Panc1 (cell line): ENCODE measurements around the gene TRMT61A. TPM values are rescaled to one million over a fixed set of nuclear protein-coding genes. Genes with fewer than 3 reads are reported as not detected.

Experiments
- ATAC-seq: fragments of 200-7000 bp; cut with Tn5 transposase; 2 replicates; pipeline ENCODE4 v1.9.1; 2020; ENCODE audit warnings: mild to moderate bottlenecking, moderate library complexity
- BruUV-seq: library from RNA; stranded (reverse); fragments of 400-500 nt; replicated peaks from 2 replicates; lab custom pipeline; 2021; lab: Mats Ljungman, UMichigan
- CTCF ChIA-PET: fragments of 300-600 bp; sonication (Branson Sonifier 250); formaldehyde crosslinking; loops from one replicate; lab custom pipeline; 2022; ENCODE audit warnings: antibody characterized with exemption; lab: Charles Lee
- POLR2A ChIA-PET: fragments of 300-600 bp; sonication (Branson Sonifier 250); formaldehyde crosslinking; loops from one replicate; lab custom pipeline; 2022; ENCODE audit warnings: antibody characterized with exemption; lab: Charles Lee
- DNase-seq: peaks from one replicate; pipeline ENCODE4 v3.0.0-alpha.2; 2010; ENCODE audit warnings: low read depth, low spot score
- H3K27ac ChIP-seq: 2 replicates; pipeline ENCODE4 v1.5.1; 2011; ENCODE audit warnings: mild to moderate bottlenecking, low read length, inconsistent platforms
- H3K27me3 ChIP-seq: fragments of 200-500 bp; sonication (Bioruptor generic); 2 replicates; pipeline ENCODE4 v1.6.0; 2014; ENCODE audit warnings: low read length, inconsistent platforms; ENCODE audit not compliant: control insufficient read depth, insufficient read depth
- H3K36me3 ChIP-seq: fragments of 200-500 bp; sonication (Bioruptor generic); 2 replicates; pipeline ENCODE4 v1.5.1; 2014; ENCODE audit warnings: inconsistent platforms, mild to moderate bottlenecking, low read length, moderate library complexity; ENCODE audit not compliant: control insufficient read depth, insufficient read depth
- H3K4me1 ChIP-seq: 2 replicates; pipeline ENCODE4 v1.5.1; 2011; ENCODE audit warnings: inconsistent platforms, mild to moderate bottlenecking, low read length, moderate library complexity; ENCODE audit not compliant: control insufficient read depth, insufficient read depth
- H3K4me3 ChIP-seq, 2 experiments: 2 replicates each; pipeline ENCODE4 v1.5.1; 2011 to 2012; ENCODE audit warnings: low read depth in 2 of 2, low read length in 2 of 2, mild to moderate bottlenecking in 2 of 2, inconsistent platforms in 1 of 2, moderate library complexity in 1 of 2
- H3K9me3 ChIP-seq: fragments of 200-500 bp; sonication (Bioruptor generic); 2 replicates; pipeline ENCODE4 v1.5.1; 2014; ENCODE audit warnings: low read depth, mild to moderate bottlenecking, inconsistent platforms, low read length, moderate library complexity; ENCODE audit not compliant: control insufficient read depth, insufficient read depth
- CTCF ChIP-seq: fragments of 450-650 bp; IDR thresholded peaks from 2 replicates; pipeline ENCODE4 v1.5.1; 2017; ENCODE audit warnings: mild to moderate bottlenecking
- POLR2AphosphoS5 ChIP-seq: IDR thresholded peaks from 2 replicates; pipeline ENCODE4 v1.6.1; 2012; ENCODE audit warnings: mild to moderate bottlenecking, low read depth, low read length, moderate library complexity
- SIN3A ChIP-seq: IDR thresholded peaks from 2 replicates; pipeline ENCODE4 v1.6.1; 2012; ENCODE audit warnings: low read depth, mild to moderate bottlenecking, low read length, moderate library complexity, borderline replicate concordance; ENCODE audit not compliant: insufficient read depth
- TCF7L2 ChIP-seq: IDR thresholded peaks from 2 replicates; pipeline ENCODE4 v1.6.1; 2011; ENCODE audit warnings: mild to moderate bottlenecking, low read depth, low read length, inconsistent platforms
- in situ Hi-C: cut with HindIII; loops from 2 replicates; pipeline ENCODE4 v1.10.0; 2016; ENCODE audit warnings: low sequenced_read_pairs, low pct_unique_long_range_greater_than_20kb
- intact Hi-C: fragments of 100-400 bp; cut with micrococcal nuclease; formaldehyde crosslinking; loops from one replicate; pipeline ENCODE4 v1.10.0; 2022; ENCODE audit not compliant: unreplicated experiment
- total RNA-seq: library from RNA; stranded (reverse); gene quantifications from one replicate; pipeline ENCODE4 v1.2.1, GENCODE V29; 2021; ENCODE audit not compliant: unreplicated experiment
- TF ChIP-seq, protein P1 (sequence below), 2 experiments: IDR thresholded peaks; 2 replicates each; pipeline ENCODE4 v1.6.1; 2011 to 2012; ENCODE audit warnings: low read depth in 2 of 2, control low read depth in 1 of 2, low read length in 1 of 2, mild to moderate bottlenecking in 1 of 2, moderate library complexity in 1 of 2; ENCODE audit not compliant: insufficient read depth in 1 of 2

TRMT61A gene
- total RNA-seq, 1 experiment from 2014 or later, result 22.9 TPM

DNA sequence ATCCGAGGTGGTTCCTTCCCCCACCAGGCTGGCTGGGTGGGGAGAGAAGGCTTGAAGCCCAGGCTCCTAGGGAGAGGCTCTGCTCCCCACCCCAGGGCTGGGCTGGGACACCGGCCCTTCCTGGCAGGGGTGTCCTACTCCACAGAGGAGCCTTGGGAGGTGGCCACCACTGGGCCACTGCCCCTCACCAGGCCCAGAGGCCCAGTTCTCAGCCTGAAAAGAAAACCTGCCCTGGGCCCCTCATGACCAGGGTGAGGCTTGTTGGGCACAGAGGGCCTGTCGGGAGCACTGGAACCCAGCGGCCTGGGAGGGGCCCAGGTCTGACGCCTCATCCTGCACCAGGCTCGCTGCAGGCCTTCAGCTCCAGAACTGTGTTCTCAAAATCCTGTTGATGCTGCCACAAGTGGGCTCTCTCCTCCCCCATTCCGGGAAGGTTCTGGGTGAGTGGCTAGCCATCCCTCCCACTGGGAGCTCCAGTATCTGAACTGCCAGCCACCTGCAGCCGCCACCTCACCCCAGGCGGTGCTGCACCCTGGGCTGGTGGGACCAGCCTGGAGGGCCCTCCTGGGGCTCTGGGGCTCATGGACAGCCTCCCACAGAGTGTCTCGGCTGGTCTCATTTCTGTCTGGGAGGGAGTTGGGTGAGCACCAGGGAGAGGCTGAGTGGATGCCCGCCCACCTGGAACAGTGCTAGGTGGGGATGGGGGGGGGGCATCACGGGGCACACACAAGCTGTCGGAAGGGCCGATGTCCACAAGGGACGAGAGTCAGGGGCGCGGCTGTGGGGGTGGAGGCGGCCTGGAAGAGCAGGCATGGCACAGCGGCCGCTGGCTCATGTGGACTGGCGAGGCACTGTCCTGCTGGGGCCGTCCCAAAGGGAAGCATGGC is 21.7 kb downstream of the TRMT61A start:
- H3K4me3 ChIP-seq, result no peak overlapping the region
- ATAC-seq, result no peak
- TF ChIP-seq, protein P1, sequence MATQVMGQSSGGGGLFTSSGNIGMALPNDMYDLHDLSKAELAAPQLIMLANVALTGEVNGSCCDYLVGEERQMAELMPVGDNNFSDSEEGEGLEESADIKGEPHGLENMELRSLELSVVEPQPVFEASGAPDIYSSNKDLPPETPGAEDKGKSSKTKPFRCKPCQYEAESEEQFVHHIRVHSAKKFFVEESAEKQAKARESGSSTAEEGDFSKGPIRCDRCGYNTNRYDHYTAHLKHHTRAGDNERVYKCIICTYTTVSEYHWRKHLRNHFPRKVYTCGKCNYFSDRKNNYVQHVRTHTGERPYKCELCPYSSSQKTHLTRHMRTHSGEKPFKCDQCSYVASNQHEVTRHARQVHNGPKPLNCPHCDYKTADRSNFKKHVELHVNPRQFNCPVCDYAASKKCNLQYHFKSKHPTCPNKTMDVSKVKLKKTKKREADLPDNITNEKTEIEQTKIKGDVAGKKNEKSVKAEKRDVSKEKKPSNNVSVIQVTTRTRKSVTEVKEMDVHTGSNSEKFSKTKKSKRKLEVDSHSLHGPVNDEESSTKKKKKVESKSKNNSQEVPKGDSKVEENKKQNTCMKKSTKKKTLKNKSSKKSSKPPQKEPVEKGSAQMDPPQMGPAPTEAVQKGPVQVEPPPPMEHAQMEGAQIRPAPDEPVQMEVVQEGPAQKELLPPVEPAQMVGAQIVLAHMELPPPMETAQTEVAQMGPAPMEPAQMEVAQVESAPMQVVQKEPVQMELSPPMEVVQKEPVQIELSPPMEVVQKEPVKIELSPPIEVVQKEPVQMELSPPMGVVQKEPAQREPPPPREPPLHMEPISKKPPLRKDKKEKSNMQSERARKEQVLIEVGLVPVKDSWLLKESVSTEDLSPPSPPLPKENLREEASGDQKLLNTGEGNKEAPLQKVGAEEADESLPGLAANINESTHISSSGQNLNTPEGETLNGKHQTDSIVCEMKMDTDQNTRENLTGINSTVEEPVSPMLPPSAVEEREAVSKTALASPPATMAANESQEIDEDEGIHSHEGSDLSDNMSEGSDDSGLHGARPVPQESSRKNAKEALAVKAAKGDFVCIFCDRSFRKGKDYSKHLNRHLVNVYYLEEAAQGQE (IDR thresholded peaks at IDR 0.05; ENCODE audit: insufficient read depth in 1 of 2, low read depth in 2 of 2, low read length in 1 of 2), result no peak
- no peak for TF ChIP-seq SIN3A
- TF ChIP-seq POLR2AphosphoS5, result no peak
- TF ChIP-seq CTCF, result no peak
- no peak for TF ChIP-seq TCF7L2
- no TSS peak for BruUV-seq
- intact Hi-C loops (no loop called here), in situ Hi-C loops (no loop called here)
- H3K36me3 ChIP-seq, result no peaks in the 10 kb centered on the region
- ChIA-PET POLR2A (interaction anchor here (0.5 to 0.7 kb wide), 3 partner anchors 11 to 21 kb away, joined by 3 to 8 read pairs (median 5); no protein-coding TSS in a partner anchor), CTCF (interaction anchor here (0.7 kb wide), 1 partner anchor 52 kb away, joined by 3 read pairs; no protein-coding TSS in a partner anchor)
- H3K27me3 ChIP-seq, result no peaks in the 10 kb centered on the region
- DNase-seq, result no peak
- H3K9me3 ChIP-seq, result no peaks in the 10 kb centered on the region
- peaks cover 30% of the 10 kb centered on the region for H3K4me1 ChIP-seq
- peak overlapping the region; percentile 34; the same call in 1 of the 2 replicates for H3K27ac ChIP-seq

DNA sequence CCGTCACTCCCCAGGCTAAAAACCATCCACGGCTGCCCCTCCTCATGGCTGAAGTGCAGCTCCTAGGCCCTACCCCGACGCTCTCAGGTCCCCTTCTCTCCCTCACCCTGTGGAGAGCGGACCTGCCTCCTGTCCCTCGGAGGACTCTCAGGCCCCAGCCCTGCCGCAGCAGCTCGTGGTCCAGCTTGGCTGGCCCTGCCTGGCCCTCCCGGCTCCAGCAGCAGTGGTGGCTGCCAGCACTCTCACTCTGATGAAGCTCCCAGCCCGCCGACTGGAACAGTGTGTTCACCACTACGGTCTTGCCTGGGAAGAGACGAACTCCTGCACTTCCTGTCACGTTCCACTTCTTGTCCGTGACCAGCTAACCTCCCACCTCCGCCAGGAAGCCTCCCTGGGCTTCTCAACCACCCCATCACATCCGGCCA is 22.4 kb downstream of the TRMT61A start:
- intact Hi-C loops, result no loop called here
- Histone ChIP-seq H3K4me3 (no peak overlapping the region), H3K36me3 (no peaks in the 10 kb centered on the region), H3K9me3 (no peaks in the 10 kb centered on the region), H3K27ac (no peak overlapping the region; the same call in 1 of the 2 replicates), H3K4me1 (peaks cover 30% of the 10 kb centered on the region), H3K27me3 (no peaks in the 10 kb centered on the region)
- TF ChIP-seq, protein P1 (IDR thresholded peaks at IDR 0.05; ENCODE audit: insufficient read depth in 1 of 2, low read depth in 2 of 2, low read length in 1 of 2), result no peak
- TF ChIP-seq TCF7L2, result no peak
- no peak for TF ChIP-seq SIN3A
- TF ChIP-seq CTCF, result no peak
- no peak for TF ChIP-seq POLR2AphosphoS5
- in situ Hi-C loops, result no loop called here
- BruUV-seq, result no TSS peak
- ChIA-PET CTCF (interaction anchor here (0.7 to 1.1 kb wide), 2 partner anchors 33 to 261 kb away, joined by 3 to 4 read pairs; no protein-coding TSS in a partner anchor), POLR2A (no interaction called here)
- DNase-seq (no peak), ATAC-seq (no peak)
